WERI-Rb-1 (cell line): ENCODE data around the gene ZNF331.
"Not testable (repeated sequence)": the region's sequence is repeated elsewhere in the genome, so short reads cannot be mapped to it uniquely, and the experiment has no call there.

ENCODE experiments used
- DNase-seq: peaks from one replicate; pipeline ENCODE4 v3.0.0-alpha.2; 2020
- H3K27ac ChIP-seq: fragments of 250-450 bp; sonication (Bioruptor Pico); 2 replicates; pipeline ENCODE4 v1.5.1; 2020; ENCODE audit warnings: mild to moderate bottlenecking, moderate library complexity
- H3K27me3 ChIP-seq: fragments of 250-450 bp; sonication (Bioruptor Pico); 2 replicates; pipeline ENCODE4 v1.5.1; 2021; ENCODE audit warnings: mild to moderate bottlenecking, low read depth, moderate library complexity; ENCODE audit not compliant: insufficient read depth, severe bottlenecking
- H3K36me3 ChIP-seq: fragments of 250-450 bp; sonication (Bioruptor Pico); 2 replicates; pipeline ENCODE4 v1.5.1; 2020; ENCODE audit warnings: mild to moderate bottlenecking, moderate library complexity
- H3K4me3 ChIP-seq: 2 replicates; pipeline ENCODE4 v1.5.1; 2011; ENCODE audit warnings: low read depth, mild to moderate bottlenecking, control low read depth, low read length
- H3K9me3 ChIP-seq: fragments of 250-450 bp; sonication (Bioruptor Pico); 2 replicates; pipeline ENCODE4 v1.5.1; 2021; ENCODE audit warnings: mild to moderate bottlenecking, moderate library complexity; ENCODE audit not compliant: severe bottlenecking
- TF ChIP-seq, protein P1 (sequence below): IDR thresholded peaks from 2 replicates; pipeline ENCODE4 v1.5.1; 2011; ENCODE audit warnings: low read depth, mild to moderate bottlenecking, control low read depth, inconsistent platforms, low read length

Gene ZNF331

DNA sequence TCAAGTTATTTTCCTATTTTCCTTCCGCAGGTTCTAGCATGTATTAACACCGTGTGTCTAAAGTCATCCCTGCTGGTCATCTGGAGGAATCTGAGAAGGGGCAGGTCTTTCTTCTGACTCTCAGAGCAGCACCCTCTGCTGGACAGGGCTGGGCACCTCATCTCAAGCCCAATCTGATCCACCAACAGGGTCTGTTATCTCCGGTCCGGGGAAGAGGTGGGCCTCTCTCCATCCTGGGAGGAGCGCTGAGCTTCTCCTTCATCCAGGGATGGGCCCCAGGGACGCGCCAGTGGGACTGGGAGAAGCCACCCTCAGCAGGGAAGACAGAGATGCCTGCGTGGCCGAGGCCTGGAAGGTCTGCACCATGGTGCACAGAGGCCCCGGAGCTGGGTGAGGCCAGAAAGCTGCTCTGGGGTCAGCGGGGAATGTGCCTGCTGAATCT is 26.0 kb upstream of the ZNF331 start:
- Histone ChIP-seq H3K27me3 (no peaks in the 10 kb centered on the region), H3K9me3 (no peaks in the 10 kb centered on the region), H3K36me3 (no peaks in the 10 kb centered on the region), H3K27ac (no peak overlapping the region), H3K4me3 (no peak overlapping the region)
- DNase-seq = peak; percentile 79
- TF ChIP-seq, protein P1, sequence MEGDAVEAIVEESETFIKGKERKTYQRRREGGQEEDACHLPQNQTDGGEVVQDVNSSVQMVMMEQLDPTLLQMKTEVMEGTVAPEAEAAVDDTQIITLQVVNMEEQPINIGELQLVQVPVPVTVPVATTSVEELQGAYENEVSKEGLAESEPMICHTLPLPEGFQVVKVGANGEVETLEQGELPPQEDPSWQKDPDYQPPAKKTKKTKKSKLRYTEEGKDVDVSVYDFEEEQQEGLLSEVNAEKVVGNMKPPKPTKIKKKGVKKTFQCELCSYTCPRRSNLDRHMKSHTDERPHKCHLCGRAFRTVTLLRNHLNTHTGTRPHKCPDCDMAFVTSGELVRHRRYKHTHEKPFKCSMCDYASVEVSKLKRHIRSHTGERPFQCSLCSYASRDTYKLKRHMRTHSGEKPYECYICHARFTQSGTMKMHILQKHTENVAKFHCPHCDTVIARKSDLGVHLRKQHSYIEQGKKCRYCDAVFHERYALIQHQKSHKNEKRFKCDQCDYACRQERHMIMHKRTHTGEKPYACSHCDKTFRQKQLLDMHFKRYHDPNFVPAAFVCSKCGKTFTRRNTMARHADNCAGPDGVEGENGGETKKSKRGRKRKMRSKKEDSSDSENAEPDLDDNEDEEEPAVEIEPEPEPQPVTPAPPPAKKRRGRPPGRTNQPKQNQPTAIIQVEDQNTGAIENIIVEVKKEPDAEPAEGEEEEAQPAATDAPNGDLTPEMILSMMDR = peak; percentile 80

DNA sequence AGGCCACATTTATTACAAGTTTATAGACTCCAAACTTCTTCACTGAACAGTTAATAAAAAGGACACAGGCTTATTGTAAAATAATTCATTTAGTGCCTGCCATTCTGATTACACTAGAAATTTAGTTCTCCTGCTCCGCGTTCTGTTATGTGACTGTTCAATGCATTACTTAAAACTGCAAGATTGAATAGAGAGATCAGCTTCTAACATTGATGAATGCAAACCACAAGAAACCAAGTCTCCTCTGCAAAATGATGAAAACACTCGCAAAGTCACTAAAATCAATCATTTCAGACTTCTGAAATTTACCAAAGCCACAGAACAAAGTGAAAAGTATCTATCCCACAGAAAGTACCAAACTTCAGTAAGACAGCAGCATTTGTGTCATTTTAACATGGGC is 22.9 kb upstream of the ZNF331 start:
- not testable (repeated sequence) for H3K36me3 ChIP-seq, H3K27me3 ChIP-seq, DNase-seq, H3K9me3 ChIP-seq, H3K4me3 ChIP-seq, H3K27ac ChIP-seq

DNA sequence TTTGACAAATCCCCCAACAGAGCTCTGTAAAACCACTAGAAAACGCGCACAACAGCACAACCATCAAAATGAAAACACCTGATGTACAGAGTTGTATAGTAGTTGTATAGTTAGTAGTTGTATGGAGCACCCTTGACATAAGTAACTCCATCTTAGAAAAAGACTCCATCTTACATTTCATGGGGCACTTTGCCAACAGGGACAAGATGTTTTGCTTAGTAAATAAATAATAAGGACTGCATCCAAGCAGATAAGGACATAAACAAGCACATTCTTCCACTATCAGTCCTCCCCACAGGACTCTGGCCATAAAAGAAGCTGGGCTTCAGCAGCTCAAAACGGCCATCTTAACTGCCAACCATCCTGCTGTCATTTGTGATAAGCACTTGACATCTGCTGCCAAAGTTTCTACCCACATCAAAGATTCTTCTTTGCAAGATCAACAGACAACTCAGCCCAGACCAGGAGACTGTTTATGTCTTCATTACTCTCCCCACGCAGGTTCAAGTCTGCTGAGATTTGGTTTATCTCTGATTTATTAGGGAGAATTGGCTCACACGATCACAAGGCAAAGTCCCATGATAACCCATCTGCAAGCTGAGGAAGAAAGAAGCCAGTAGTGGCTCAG is 20.7 kb upstream of the ZNF331 start:
- Histone ChIP-seq H3K4me3 (no peak overlapping the region), H3K27ac (no peak overlapping the region), H3K36me3 (no peaks in the 10 kb centered on the region), H3K27me3 (no peaks in the 10 kb centered on the region), H3K9me3 (peaks cover 10% of the 10 kb centered on the region)
- TF ChIP-seq, protein P1 = no peak
- no peak for DNase-seq

DNA sequence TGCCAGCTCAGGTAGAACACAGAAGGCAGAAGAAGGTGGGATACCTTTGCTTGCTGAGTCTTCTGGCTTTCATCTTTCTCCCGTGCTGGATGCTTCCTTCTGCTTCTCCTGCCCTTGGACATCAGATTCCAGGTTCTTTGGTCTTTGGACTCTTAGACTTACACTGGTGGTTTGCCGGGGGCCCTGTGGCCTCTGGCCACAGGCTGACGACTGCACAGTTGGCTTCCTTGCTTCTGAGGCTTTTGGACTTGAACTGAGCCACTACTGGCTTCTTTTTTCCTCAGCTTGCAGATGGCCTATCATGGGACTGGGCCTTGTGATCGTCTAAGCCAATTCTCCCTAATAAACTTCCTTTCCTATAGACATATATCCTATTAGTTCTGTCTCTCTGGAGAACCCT is 19.8 kb upstream of the ZNF331 start:
- TF ChIP-seq, protein P1 = no peak
- Histone ChIP-seq H3K27me3 (no peaks in the 10 kb centered on the region), H3K27ac (no peak overlapping the region), H3K9me3 (peaks cover 10% of the 10 kb centered on the region), H3K4me3 (no peak overlapping the region), H3K36me3 (no peaks in the 10 kb centered on the region)
- DNase-seq = no peak

DNA sequence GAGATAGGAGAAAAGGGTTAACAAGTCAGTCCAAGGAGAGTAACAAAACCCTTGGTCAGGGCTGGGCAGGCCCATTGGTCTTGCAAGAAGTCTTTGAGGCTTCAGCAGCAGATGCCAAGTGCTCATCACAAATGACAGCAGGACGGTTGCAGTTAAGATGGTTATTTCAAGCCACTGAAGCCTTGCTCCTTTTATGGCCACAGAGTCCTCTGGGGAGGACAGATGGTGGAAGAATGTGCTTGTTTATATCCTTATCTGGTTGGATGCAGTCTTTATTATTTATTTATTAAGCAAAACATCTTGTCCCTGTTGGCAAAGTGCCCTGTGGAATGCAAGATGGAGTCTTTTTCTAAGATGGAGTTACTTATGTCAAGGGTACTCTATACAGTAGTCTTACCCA is 19.2 kb upstream of the ZNF331 start:
- TF ChIP-seq, protein P1 = no peak
- Histone ChIP-seq H3K27me3 (no peaks in the 10 kb centered on the region), H3K9me3 (peaks cover 10% of the 10 kb centered on the region), H3K27ac (no peak overlapping the region), H3K4me3 (no peak overlapping the region), H3K36me3 (no peaks in the 10 kb centered on the region)
- no peak for DNase-seq

DNA sequence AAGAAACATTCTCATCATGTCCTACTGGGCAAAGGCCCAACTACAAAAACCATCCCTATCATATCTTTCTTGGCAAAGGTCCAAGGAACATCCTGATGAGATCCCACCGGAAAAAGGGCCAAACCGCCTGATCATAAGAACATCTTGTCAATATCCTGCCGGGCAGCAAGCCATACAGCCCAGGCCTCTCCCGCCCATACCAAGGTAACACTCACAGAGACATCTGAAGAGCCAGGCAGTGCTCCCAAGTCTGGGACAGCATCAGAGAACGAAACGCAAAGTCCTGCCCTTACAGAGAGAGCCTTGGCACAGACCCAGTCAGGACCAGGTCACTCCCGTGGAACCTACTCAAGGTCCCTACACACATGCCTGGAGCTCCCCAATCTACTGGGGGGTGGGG is 18.5 kb upstream of the ZNF331 start:
- no peak for DNase-seq
- peaks cover 10% of the 10 kb centered on the region for H3K9me3 ChIP-seq
- no peaks in the 10 kb centered on the region for H3K27me3 ChIP-seq
- H3K36me3 ChIP-seq = no peaks in the 10 kb centered on the region
- TF ChIP-seq, protein P1 = no peak
- no peak overlapping the region for H3K27ac ChIP-seq
- H3K4me3 ChIP-seq = no peak overlapping the region
